ENCODE data around the gene TMEM88. TPM values are rescaled to one million over a fixed set of nuclear protein-coding genes. Genes with fewer than 3 reads are reported as not detected.

The TMEM88 gene
- total and polyA plus RNA-seq, 4 donors: 0.65 to 4.6 (median 3.7) TPM

GRCh38 chr17:7822126-7822525, 32.7 kb upstream of the TMEM88 start:
- no peak for DNase-seq (ENCODE audit: low spot score)
- Histone ChIP-seq H3K4me1 (ENCODE audit: control insufficient read depth in 4 of 4, insufficient read depth in 4 of 4, low read length in 3 of 4) (no peaks in the 10 kb centered on the region), H3K4me3 (ENCODE audit: low read depth in 1 of 3, low read length in 3 of 3) (no peak overlapping the region), H3K27ac (ENCODE audit: low read depth in 1 of 2, low read length in 2 of 2) (no peak overlapping the region), H3K36me3 (ENCODE audit: control insufficient read depth in 4 of 4, insufficient read depth in 3 of 4, low read depth in 1 of 4, low read length in 3 of 4) (no peaks in the 10 kb centered on the region), H3K27me3 (ENCODE audit: control insufficient read depth in 4 of 4, insufficient read depth in 4 of 4, low read length in 3 of 4) (no peaks in the 10 kb centered on the region), H3K9me3 (ENCODE audit: control insufficient read depth in 4 of 4, low read length in 3 of 4) (no peaks in the 10 kb centered on the region), H3K9ac (ENCODE audit: low read depth in 1 of 2, low read length in 2 of 2) (no peak overlapping the region)
- no peak for TF ChIP-seq RXRA (IDR thresholded peaks at IDR 0.05)
- TF ChIP-seq HNF4G (IDR thresholded peaks at IDR 0.05): no peak
- TF ChIP-seq JUND (IDR thresholded peaks at IDR 0.05): no peak
- WGBS: 69% methylated on average over 14 of the region's 14 CpGs

GRCh38 chr17:7823581-7824001, 31.3 kb upstream of the TMEM88 start:
- DNase-seq (ENCODE audit: low spot score): no peak
- Histone ChIP-seq H3K9ac (ENCODE audit: low read depth in 1 of 2, low read length in 2 of 2) (no peak overlapping the region), H3K4me1 (ENCODE audit: control insufficient read depth in 4 of 4, insufficient read depth in 4 of 4, low read length in 3 of 4) (no peaks in the 10 kb centered on the region), H3K36me3 (ENCODE audit: control insufficient read depth in 4 of 4, insufficient read depth in 3 of 4, low read depth in 1 of 4, low read length in 3 of 4) (no peaks in the 10 kb centered on the region), H3K9me3 (ENCODE audit: control insufficient read depth in 4 of 4, low read length in 3 of 4) (no peaks in the 10 kb centered on the region), H3K27ac (ENCODE audit: low read depth in 1 of 2, low read length in 2 of 2) (no peak overlapping the region), H3K27me3 (ENCODE audit: control insufficient read depth in 4 of 4, insufficient read depth in 4 of 4, low read length in 3 of 4) (no peaks in the 10 kb centered on the region), H3K4me3 (ENCODE audit: low read depth in 1 of 3, low read length in 3 of 3) (no peak overlapping the region)
- TF ChIP-seq JUND (IDR thresholded peaks at IDR 0.05) (no peak), HNF4G (IDR thresholded peaks at IDR 0.05) (no peak), FOXA2 (IDR thresholded peaks at IDR 0.05) (no peak), REST (IDR thresholded peaks at IDR 0.05) (no peak), RAD21 (IDR thresholded peaks at IDR 0.05) (no peak), TAF1 (conservative IDR thresholded peaks at IDR 0.05) (no peak), EGR1 (IDR thresholded peaks at IDR 0.05; ENCODE audit: low read depth in 2 of 2) (no peak), MAX (IDR thresholded peaks at IDR 0.05) (no peak)
- WGBS: 78% methylated on average over 20 of the region's 20 CpGs

- no peaks in the 10 kb centered on the region for H3K4me1 ChIP-seq (ENCODE audit: control insufficient read depth in 4 of 4, insufficient read depth in 4 of 4, low read length in 3 of 4)
- no peaks in the 10 kb centered on the region for H3K36me3 ChIP-seq (ENCODE audit: control insufficient read depth in 4 of 4, insufficient read depth in 3 of 4, low read depth in 1 of 4, low read length in 3 of 4)
- no peak for DNase-seq (ENCODE audit: low spot score)
- no peak overlapping the region for H3K4me3 ChIP-seq (ENCODE audit: low read depth in 1 of 3, low read length in 3 of 3)
- H3K27me3 ChIP-seq (ENCODE audit: control insufficient read depth in 4 of 4, insufficient read depth in 4 of 4, low read length in 3 of 4): no peaks in the 10 kb centered on the region
- no peak overlapping the region for H3K27ac ChIP-seq (ENCODE audit: low read depth in 1 of 2, low read length in 2 of 2)
- H3K9ac ChIP-seq (ENCODE audit: low read depth in 1 of 2, low read length in 2 of 2): no peak overlapping the region
- no peaks in the 10 kb centered on the region for H3K9me3 ChIP-seq (ENCODE audit: control insufficient read depth in 4 of 4, low read length in 3 of 4)
- whole genome bisulfite sequencing: 81% methylated on average over 9 of the region's 9 CpGs
- TF ChIP-seq HNF4G (IDR thresholded peaks at IDR 0.05) (no peak), RXRA (IDR thresholded peaks at IDR 0.05) (no peak), TAF1 (conservative IDR thresholded peaks at IDR 0.05) (no peak), REST (IDR thresholded peaks at IDR 0.05) (no peak), GABPA (IDR thresholded peaks at IDR 0.05 in 1 of 2, conservative IDR thresholded peaks at IDR 0.05 in 1 of 2) (no peak), JUND (IDR thresholded peaks at IDR 0.05) (no peak), ZBTB33 (IDR thresholded peaks at IDR 0.05) (no peak), MAX (IDR thresholded peaks at IDR 0.05) (no peak), ATF3 (IDR thresholded peaks at IDR 0.05) (no peak), HNF4A (conservative IDR thresholded peaks at IDR 0.05) (no peak), RAD21 (IDR thresholded peaks at IDR 0.05) (no peak), FOXA1 (IDR thresholded peaks at IDR 0.05) (no peak)
These were observed 30.6 kb upstream of the TMEM88 start for GRCh38 chr17:7824021-7824924.

Measured in liver (tissue), 9 donors.